GM12891 (cell line): Measurements from ENCODE around the gene CCDC154.

Experiments used
- DNase-seq: peaks from one replicate; pipeline ENCODE4 v3.0.0; 2011; ENCODE audit warnings: low spot score; ENCODE audit not compliant: insufficient read length
- FAIRE-seq: peaks from 2 replicates; lab custom pipeline; 2011; peaks lifted over from hg19 to GRCh38; lab: Jason Lieb, UNC
- PAX5 ChIP-seq: IDR thresholded peaks from 2 replicates; pipeline ENCODE4 v1.6.1; 2011; ENCODE audit warnings: low read length, moderate library complexity, mild to moderate bottlenecking; ENCODE audit not compliant: insufficient read depth, severe bottlenecking
- POLR2A ChIP-seq: IDR thresholded peaks from 2 replicates; pipeline ENCODE4 v1.6.1; 2011; ENCODE audit warnings: low read depth, low read length, control low read depth
- POLR2AphosphoS5 ChIP-seq: IDR thresholded peaks from 2 replicates; pipeline ENCODE4 v1.6.1; 2011; ENCODE audit warnings: low read depth, low read length, control low read depth
- POU2F2 ChIP-seq: IDR thresholded peaks from 2 replicates; pipeline ENCODE4 v1.6.1; 2011; ENCODE audit warnings: low read depth, mild to moderate bottlenecking, control low read depth, low read length, moderate library complexity
- SPI1 ChIP-seq: IDR thresholded peaks from 2 replicates; pipeline ENCODE4 v1.6.1; 2011; ENCODE audit warnings: low read depth, low read length, control low read depth
- TAF1 ChIP-seq: IDR thresholded peaks from 2 replicates; pipeline ENCODE4 v1.6.1; 2011; ENCODE audit warnings: low read depth, low read length, control low read depth

CCDC154 gene

DNA sequence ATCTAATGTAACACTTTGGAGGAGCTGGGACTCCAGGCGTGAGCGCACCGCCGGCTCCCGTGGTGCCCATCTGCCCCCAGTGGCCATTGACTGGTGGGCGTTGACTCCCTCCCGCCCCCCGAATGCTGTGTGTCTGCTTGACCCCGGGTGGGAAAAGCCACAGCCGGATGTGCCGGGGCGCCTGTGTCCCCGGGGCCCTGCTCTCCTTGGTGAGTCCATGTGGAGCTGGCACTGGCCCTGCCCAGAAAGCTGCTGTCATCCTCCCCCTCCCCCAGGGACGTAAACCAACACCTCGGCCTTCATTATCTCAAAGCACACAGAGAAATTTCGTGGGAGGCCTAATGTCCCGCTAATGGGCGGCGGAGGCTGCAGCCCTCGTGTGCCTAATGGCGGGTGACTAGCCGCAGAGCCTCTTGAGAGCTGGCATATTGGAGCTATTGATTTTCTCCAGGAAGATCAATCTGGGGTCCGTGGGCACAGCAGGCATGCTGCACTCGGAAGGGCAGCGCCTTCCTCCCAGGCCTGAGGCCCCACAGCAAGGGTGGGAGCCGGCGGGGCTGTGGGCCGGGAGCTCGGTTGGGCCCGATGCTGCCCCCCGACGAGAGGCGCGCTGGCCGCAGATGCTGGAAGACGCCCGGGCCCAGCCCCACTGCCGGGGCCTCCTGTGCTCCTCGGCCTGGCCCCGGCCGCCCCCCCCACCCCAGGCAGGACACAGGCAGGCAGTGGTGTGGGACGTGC is 17.5 kb downstream of the CCDC154 start:
- TF ChIP-seq POLR2A (no peak), POU2F2 (no peak), PAX5 (no peak), SPI1 (no peak), TAF1 (no peak), POLR2AphosphoS5 (no peak)
- DNase-seq = no peak
- no peak for FAIRE-seq

- no peak for DNase-seq
- TF ChIP-seq PAX5 = no peak
- TF ChIP-seq SPI1 = no peak
- no peak for TF ChIP-seq POLR2A
- TF ChIP-seq TAF1 = no peak
- no peak for TF ChIP-seq POU2F2
- TF ChIP-seq POLR2AphosphoS5 = no peak
These were observed 18.6 kb downstream of the CCDC154 start for GRCh38 chr16:1425616-1426370.

DNA sequence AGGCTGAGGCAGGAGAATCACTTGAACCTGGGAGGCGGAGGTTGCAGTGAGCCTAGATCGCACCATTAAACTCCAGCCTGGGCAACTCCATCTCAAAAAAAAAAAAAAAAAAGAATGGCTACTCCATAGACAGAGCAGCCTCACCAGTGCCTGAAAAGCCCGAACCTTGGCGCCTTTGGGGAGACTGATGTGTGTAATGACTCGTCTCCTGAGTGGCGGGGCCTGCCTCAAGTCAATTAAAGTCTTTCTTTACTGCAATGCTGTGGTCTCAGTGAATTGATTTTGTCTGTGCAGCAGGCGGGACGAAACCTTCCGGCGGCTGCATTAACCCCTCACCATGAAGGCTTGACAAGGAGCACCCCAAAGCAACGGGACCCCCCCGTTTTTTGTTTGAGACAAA is 20.3 kb downstream of the CCDC154 start:
- FAIRE-seq = no peak
- DNase-seq = no peak
- TF ChIP-seq POLR2AphosphoS5 (no peak), TAF1 (no peak), SPI1 (no peak), POU2F2 (no peak), POLR2A (no peak), PAX5 (no peak)

More at GRCh38 chr16:1425616-1426370, 18.6 kb downstream of the CCDC154 start:
- no peak for FAIRE-seq

GRCh38 chr16:1422076-1422475 is 22.3 kb downstream of the CCDC154 start:
- FAIRE-seq = no peak
- no peak for TF ChIP-seq POLR2A
- no peak for TF ChIP-seq POLR2AphosphoS5
- no peak for TF ChIP-seq SPI1
- no peak for TF ChIP-seq PAX5
- TF ChIP-seq TAF1 = no peak
- no peak for TF ChIP-seq POU2F2
- no peak for DNase-seq

GRCh38 chr16:1420111-1420539 is 24.2 kb downstream of the CCDC154 start:
- TF ChIP-seq POLR2AphosphoS5 = 0 out of 2 replicates have a peak, but pooled peaks have one; percentile 7
- no peak for TF ChIP-seq PAX5
- no peak for TF ChIP-seq POLR2A
- FAIRE-seq = no peak
- no peak for DNase-seq

- FAIRE-seq = no peak
- no peak for TF ChIP-seq POLR2AphosphoS5
- TF ChIP-seq SPI1 = no peak
- TF ChIP-seq PAX5 = no peak
- no peak for TF ChIP-seq POU2F2
- TF ChIP-seq TAF1 = no peak
- TF ChIP-seq POLR2A = no peak
- no peak for DNase-seq
These were observed 27.8 kb downstream of the CCDC154 start for GRCh38 chr16:1416521-1416941.

- FAIRE-seq = peak; percentile 83
- TF ChIP-seq SPI1 (no peak), POU2F2 (no peak), POLR2AphosphoS5 (no peak), PAX5 (no peak), TAF1 (no peak), POLR2A (no peak)
- DNase-seq = peak; percentile 86
These were observed 29.7 kb downstream of the CCDC154 start, which contains the start of gene UNKL for GRCh38 chr16:1414532-1415260. Gene UNKL (minus strand): TSS chr16:1414704. CDS start chr16:1414691, 13 bp downstream.

DNA sequence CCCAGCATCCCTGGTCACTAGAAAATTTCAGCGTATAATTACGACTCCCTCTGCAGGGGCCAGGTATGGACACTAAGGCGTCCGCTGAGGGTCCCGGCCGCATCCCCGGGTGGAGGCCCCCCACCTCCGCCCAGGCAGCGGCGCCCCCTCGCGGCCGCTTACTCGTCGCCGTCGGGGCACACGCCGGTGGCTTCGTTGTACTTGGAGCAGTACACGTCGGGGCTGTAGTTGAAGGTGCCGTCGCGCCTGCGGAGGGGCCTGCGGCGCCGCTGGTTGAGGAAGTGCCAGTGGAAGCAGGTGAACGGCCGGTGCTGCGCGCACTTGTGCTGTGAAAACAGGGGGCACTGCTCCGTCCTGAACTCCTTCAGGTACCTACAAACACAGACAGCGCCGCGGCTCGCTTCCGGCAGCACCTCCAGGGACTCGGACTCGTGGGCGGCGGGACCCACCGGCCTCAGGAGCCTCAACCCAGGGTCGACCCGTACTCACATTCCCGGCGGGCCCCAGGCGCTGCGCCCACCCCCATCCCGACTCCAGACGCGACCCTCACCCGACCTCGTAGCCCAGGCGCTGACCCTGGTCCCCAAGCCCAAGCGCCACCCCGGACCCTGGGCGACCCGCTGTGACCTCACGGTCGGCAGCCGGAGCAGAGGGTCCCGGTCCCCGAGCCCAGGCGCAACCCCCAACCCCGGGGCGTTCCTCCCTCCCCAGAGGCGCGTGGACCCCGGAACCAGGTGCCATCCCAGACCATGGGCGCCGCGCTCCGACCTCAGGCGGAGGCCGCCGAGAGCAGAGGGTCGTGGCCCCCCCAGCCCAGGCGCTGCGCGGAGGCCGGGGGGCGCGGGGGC is 30.4 kb downstream of the CCDC154 start:
- TF ChIP-seq PAX5 = no peak
- peak; percentile 38; the same call in 1 of the 2 replicates for TF ChIP-seq SPI1
- FAIRE-seq (peak; percentile 72), DNase-seq (peak; percentile 73)

DNA sequence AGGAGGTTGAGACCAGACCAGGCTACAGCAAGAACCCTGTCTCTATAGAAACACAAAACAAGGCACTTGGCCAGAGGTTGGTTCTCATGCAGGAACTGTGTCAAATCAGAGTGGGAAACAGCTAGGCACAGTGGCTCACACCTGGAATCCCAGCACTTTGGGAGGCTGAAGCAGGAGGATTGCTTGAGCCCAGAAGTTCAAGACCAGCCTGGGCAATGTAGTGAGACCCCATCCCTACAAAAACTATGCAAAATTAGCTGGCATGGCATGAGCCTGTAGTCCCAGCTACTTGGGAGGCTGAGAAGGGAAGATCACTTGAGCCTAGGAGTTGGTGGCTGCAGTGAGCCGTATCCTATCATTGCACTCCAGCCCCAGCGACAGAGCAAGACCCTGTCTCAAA is 31.5 kb downstream of the CCDC154 start:
- TF ChIP-seq POU2F2 (no peak), SPI1 (no peak), POLR2A (no peak), POLR2AphosphoS5 (no peak)
- DNase-seq = no peak
- FAIRE-seq = no peak
